ENCODE results near the gene GDF11.

GRCh38 chr12:55698241-55698955 lies 44.5 kb upstream of the GDF11 start:
- TF ChIP-seq CTCF (IDR thresholded peaks at IDR 0.05), result no peak
- TF ChIP-seq NRF1 (IDR thresholded peaks at IDR 0.05; ENCODE audit: low read depth, low read length), result no peak
- TF ChIP-seq, protein P1, sequence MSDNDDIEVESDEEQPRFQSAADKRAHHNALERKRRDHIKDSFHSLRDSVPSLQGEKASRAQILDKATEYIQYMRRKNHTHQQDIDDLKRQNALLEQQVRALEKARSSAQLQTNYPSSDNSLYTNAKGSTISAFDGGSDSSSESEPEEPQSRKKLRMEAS (IDR thresholded peaks at IDR 0.05; ENCODE audit: low read depth), result no peak
- TF ChIP-seq EP300 (IDR thresholded peaks at IDR 0.05; ENCODE audit: borderline replicate concordance in 1 of 2, low read depth in 1 of 2, low read length in 1 of 2), result no peak
- TF ChIP-seq, protein P2, sequence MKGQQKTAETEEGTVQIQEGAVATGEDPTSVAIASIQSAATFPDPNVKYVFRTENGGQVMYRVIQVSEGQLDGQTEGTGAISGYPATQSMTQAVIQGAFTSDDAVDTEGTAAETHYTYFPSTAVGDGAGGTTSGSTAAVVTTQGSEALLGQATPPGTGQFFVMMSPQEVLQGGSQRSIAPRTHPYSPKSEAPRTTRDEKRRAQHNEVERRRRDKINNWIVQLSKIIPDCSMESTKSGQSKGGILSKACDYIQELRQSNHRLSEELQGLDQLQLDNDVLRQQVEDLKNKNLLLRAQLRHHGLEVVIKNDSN (IDR thresholded peaks at IDR 0.05; ENCODE audit: borderline replicate concordance, low read depth), result no peak
- TF ChIP-seq YY1 (IDR thresholded peaks at IDR 0.05; ENCODE audit: low read depth), result no peak
- no peak for TF ChIP-seq TAF1 (IDR thresholded peaks at IDR 0.05; ENCODE audit: borderline replicate concordance, low read depth, low read length)
- no peak for TF ChIP-seq SIN3A (IDR thresholded peaks at IDR 0.05; ENCODE audit: borderline replicate concordance, low read depth, low read length)

Data from SK-N-SH (cell line).